Cardiac fibroblast (primary cell): ENCODE data around the gene BRMS1.

Source experiments
- DNase-seq, 2 donors: peaks; one replicate each; pipeline versions ENCODE4 v3.0.0 to v3.0.0-alpha.2; 2010; ENCODE audit warnings: low read depth in 2 of 2
- H3K4me3 ChIP-seq, 2 donors: replicated peaks in 1 of 2; 1 replicate in 1 of 2; 2 replicates in 1 of 2; pipeline ENCODE4 v1.5.1; 2011; ENCODE audit warnings: low read depth in 2 of 2, low read length in 2 of 2, mild to moderate bottlenecking in 2 of 2, moderate library complexity in 1 of 2
- TF ChIP-seq, protein P1 (sequence below): IDR thresholded peaks from one replicate; pipeline ENCODE4 v1.5.1; 2011; ENCODE audit warnings: low read depth, mild to moderate bottlenecking, low read length, inconsistent platforms

Gene BRMS1

DNA sequence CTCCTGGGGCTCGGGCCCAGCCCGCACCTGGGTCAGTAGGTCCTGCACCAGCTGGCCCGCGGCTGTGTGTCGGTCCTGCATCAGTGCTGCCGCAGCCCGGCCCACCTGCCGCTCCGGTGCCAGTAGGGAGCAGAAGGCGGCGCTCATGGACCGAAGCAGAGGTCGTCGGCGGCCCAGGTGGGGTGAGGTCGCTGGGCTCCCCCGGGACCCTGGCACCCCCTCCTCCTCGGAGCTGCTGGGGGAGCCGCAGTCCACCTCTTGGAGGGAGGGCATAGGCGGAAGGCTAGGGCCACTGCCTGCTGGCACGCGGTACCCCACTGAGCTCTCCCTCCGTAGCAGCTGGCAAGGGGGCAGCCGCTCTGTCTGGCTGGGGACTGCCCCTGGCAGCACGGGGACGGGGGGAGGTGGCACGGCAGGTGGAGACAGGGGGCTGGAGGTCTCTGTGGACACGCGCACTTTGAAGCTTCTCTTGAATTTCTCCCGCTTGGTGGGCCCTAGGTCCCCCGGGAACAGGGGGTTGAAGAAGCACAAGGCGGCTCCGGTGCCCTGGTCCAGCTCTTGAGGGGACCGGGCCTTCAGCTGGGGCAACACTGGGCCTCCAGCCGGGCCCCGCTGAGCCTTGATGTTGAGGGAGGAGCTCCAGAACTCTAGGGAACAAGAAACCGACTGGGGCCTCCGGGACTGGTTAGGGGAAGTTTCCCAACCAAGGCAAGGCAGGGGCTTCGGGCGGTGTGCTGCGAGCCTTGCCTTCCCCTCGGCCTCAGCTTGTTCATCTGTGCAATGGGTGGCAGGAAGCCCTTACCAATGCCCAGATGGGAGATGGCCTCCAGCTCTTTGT is 10.1 kb downstream of the BRMS1 start:
- TF ChIP-seq, protein P1, sequence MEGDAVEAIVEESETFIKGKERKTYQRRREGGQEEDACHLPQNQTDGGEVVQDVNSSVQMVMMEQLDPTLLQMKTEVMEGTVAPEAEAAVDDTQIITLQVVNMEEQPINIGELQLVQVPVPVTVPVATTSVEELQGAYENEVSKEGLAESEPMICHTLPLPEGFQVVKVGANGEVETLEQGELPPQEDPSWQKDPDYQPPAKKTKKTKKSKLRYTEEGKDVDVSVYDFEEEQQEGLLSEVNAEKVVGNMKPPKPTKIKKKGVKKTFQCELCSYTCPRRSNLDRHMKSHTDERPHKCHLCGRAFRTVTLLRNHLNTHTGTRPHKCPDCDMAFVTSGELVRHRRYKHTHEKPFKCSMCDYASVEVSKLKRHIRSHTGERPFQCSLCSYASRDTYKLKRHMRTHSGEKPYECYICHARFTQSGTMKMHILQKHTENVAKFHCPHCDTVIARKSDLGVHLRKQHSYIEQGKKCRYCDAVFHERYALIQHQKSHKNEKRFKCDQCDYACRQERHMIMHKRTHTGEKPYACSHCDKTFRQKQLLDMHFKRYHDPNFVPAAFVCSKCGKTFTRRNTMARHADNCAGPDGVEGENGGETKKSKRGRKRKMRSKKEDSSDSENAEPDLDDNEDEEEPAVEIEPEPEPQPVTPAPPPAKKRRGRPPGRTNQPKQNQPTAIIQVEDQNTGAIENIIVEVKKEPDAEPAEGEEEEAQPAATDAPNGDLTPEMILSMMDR: no peak
- peak in 1 of 2 donors; percentile 45 for DNase-seq
- peak overlapping the region; percentile 68 to 74 for H3K4me3 ChIP-seq

DNA sequence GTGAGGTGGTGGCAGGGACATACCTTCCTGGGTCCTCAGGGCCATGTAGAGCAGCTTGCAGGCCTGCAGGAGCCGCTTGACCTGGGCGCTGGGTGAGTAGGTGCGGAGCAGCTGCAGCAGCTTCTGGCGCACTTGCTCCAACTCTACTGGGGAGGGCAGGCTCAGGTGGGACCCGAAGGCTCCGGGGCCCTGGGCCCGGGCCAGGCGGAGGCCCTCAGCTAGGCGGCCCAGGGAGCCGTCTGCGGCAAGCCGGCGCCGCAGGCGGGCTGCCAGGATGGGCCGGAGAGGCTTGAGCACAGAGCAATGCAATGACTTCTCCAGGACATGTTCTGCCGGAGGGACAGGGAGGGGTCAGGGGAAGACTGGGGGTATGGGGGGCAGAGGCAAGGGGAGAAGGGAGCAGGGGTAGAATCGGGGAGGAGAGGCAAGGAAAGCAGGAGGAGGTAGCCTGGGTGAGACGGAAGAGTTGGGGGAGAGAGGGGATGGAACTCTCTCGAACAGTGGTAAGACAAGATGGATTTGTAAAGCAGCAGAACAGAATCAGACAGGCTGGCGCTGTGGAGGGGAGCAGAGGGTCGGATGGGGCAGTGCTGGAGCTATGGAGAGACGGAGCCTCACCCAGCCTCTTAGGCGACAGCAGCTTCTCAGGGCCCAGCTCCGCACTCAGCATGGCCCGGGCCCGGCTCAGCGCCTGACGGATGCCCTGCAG is 10.9 kb downstream of the BRMS1 start:
- no peak for DNase-seq
- H3K4me3 ChIP-seq: no peak overlapping the region

DNA sequence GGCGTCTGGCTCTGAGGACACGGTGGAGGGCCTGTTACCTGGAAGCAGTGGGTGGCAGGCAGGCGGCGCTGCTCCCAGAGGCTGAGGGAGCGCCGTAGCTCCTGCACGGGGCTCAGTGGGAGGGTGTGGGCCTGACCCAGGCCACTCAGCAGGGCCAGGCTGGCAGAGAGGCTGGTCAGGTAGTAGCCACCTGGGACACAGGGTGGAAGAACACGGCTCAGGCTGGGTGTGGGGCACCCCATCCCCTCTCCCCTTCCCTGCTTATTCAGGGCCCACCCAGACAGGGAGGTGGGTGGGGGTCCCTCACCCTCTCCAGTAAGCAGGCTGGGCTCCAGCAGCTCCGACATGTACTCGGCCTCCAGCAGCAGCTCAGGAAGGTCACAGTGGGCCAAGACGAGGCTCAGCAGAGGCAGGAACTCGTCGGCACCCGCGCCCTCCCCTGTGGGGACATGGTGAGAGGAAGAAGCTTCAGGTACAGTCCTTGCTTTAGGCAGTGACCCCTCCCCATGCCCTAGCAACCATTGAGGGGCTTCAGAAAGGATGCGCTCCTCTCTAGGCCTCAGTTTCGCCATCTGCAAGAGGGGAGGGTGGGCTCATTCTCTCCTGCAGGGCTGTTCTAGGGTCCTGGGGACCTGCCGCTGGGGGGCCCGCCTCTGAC is 11.6 kb downstream of the BRMS1 start:
- no peak overlapping the region for H3K4me3 ChIP-seq
- no peak for DNase-seq
- TF ChIP-seq, protein P1: no peak

More for the DNA sequence above, 10.9 kb downstream of the BRMS1 start:
- TF ChIP-seq, protein P1: no peak

DNA sequence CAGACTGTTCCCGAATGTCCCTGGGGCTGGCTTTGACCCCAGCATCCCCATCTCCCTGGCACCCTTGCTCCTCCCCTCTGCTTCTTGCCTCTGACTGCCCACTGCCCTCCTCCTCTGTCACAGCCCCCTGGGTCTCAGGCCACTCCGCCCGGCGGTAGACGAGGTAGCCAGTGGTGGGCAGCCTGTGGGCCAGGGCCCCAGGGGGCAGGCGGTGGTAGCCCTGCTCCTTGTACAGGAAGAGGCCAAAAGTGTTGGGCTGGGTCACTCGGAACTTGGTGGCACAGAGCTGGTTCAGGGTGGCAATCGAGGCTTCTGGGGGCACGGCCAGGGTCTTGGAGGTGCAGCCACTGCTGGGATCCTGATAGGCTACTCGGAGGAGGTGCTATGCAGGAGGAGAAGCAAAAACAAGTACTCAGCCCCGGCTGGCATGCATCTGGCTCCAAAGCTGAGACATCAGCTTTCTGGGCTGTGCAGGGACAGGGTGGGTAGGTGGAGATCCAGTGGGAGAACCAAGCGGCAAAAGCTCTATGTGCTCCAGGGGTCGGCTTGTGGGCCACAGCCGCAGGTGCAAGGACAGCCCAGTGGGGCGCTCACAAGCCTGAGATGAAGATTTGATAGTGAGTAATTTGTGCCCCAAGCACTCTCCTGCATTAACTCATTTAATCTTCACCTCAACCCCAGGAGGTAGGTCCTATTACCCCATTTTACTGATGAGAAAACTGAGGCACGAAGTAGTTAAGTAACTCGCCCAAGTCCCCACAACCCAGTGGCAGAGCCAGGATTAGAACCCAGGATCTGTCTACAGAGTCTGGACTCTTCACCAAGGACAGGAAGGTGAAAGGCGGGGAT is 12.3 kb downstream of the BRMS1 start:
- no peak overlapping the region for H3K4me3 ChIP-seq
- TF ChIP-seq, protein P1: no peak
- no peak for DNase-seq

DNA sequence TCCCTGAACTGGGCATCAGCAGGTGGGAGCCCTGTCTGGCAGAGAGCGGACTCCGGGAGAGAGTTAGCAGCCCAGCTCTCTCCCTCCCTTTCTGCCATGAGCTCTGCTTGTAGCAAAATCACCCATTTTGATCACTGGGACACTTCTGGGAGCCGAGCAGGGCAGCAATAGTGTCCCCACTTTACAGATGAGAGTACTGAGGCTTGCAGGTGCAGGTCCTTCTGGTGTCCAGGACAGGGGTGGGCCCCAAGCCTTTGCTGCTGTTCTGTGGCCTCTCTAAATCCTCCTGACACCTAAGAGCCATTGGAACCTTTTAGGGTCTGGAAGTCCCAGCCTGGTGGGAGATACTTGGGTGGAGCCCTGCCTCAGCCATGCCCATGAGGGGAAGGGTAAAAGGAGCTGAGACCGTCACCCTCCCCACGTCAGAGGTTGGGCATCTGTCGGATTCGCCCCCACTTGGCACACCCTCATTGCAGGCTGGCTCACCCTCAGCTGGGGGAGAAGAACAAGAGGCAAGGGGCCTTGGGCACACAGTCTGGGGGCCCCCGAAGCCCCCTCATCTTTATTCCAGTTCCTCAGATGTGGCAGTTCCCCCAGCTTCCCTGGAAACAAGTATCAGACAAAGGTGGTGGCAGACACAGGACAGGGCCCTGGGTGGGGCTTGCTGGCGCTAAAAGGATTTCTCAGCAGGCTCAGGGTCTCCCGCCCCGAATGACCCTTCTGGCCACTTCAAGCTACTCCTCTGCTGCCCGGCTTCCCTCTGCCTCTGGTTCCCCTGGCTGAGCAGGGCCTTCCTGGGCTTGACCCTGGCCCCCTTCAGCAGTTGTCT is 13.1 kb downstream of the BRMS1 start:
- no peak overlapping the region for H3K4me3 ChIP-seq
- DNase-seq: no peak
- TF ChIP-seq, protein P1: no peak

DNA sequence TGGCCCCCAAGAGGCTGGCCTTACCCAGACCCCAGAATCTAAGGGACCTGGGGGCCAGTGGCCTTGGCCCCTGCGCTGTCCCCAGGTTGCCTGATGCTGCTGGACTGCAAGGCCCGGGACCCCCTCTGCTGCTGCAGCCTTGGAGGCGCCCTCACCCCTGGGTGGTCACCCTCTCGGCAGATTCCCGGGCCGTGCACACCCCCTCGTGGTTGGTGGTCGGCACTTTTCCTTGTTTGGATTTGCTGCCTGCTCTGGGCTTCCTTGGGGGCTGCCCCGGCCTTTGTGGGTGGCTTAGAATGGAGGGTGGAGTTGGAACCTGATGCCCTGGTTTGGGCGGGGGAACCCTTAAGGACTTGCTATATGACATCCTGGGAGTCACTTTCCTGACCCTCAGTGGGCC is 14.0 kb downstream of the BRMS1 start:
- H3K4me3 ChIP-seq: no peak overlapping the region
- TF ChIP-seq, protein P1: no peak
- DNase-seq: no peak
